HG03432 (cell line): Measurements from ENCODE around the gene CDR2L.
"Not testable (repeated sequence)": the region's sequence is repeated elsewhere in the genome, so short reads cannot be mapped to it uniquely, and the experiment has no call there.

Source experiments
- ATAC-seq: cut with Tn5 transposase; IDR thresholded peaks from one replicate; pipeline ENCODE4 v1.9.1; 2021; ENCODE audit warnings: mild to moderate bottlenecking, moderate library complexity; ENCODE audit not compliant: unreplicated experiment

Gene CDR2L

GRCh38 chr17:74979408-74980146 lies 7.9 kb upstream of the CDR2L start:
- ATAC-seq = no peak

- ATAC-seq = no peak
These were observed 6.0 kb upstream of the CDR2L start for GRCh38 chr17:74981318-74981978.

- ATAC-seq = no peak
These were observed 5.3 kb upstream of the CDR2L start for GRCh38 chr17:74981979-74982662.

- not testable (repeated sequence) for ATAC-seq
These were observed 4.6 kb upstream of the CDR2L start for GRCh38 chr17:74982663-74983313.

GRCh38 chr17:74986206-74986576 lies 1.2 kb upstream of the CDR2L start:
- ATAC-seq = no peak

GRCh38 chr17:74987909-74988711 lies 678 bp downstream of the CDR2L start:
- ATAC-seq = peak; percentile 32

- ATAC-seq = no peak
These were observed 3.2 kb downstream of the CDR2L start for GRCh38 chr17:74990581-74991105.

GRCh38 chr17:74992223-74992622 lies 4.8 kb downstream of the CDR2L start:
- ATAC-seq = no peak

GRCh38 chr17:74994440-74994839 lies 7.0 kb downstream of the CDR2L start:
- no peak for ATAC-seq

GRCh38 chr17:74995847-74996246 lies 8.4 kb downstream of the CDR2L start:
- no peak for ATAC-seq

- no peak for ATAC-seq
These were observed 11.4 kb downstream of the CDR2L start for GRCh38 chr17:74998783-74999182.

- no peak for ATAC-seq
These were observed 12.1 kb downstream of the CDR2L start for GRCh38 chr17:74999523-74999922.

GRCh38 chr17:75001915-75002843 lies 14.7 kb downstream of the CDR2L start:
- no peak for ATAC-seq

- no peak for ATAC-seq
These were observed 15.9 kb downstream of the CDR2L start for GRCh38 chr17:75003070-75003956.

GRCh38 chr17:75003957-75004355 lies 16.5 kb downstream of the CDR2L start:
- no peak for ATAC-seq

GRCh38 chr17:75004371-75004770 lies 16.9 kb downstream of the CDR2L start:
- ATAC-seq = no peak

GRCh38 chr17:75005291-75005690 lies 17.9 kb downstream of the CDR2L start:
- ATAC-seq = no peak

- ATAC-seq = not testable (repeated sequence)
These were observed 18.7 kb downstream of the CDR2L start for GRCh38 chr17:75006084-75006483.
